Ovary (tissue), 9 donors: ENCODE results near the gene MDFI. TPM values are rescaled to one million over a fixed set of nuclear protein-coding genes. Genes with fewer than 3 reads are reported as not detected.
"Not testable (repeated sequence)": the region's sequence is repeated elsewhere in the genome, so short reads cannot be mapped to it uniquely, and the experiment has no call there.

Experiments used
- DNase-seq, 5 donors: peaks; one replicate each; pipeline ENCODE4 v3.0.0-alpha.2; 2019 to 2020
- H3K27ac ChIP-seq, 2 donors: fragments of 200-600 bp; one replicate each; pipeline versions ENCODE4 v1.5.1 to v1.8.0; 2019 to 2022
- H3K27me3 ChIP-seq: fragments of 200-600 bp; one replicate; pipeline ENCODE4 v1.8.0; 2022
- H3K36me3 ChIP-seq: fragments of 200-600 bp; sonication (generic); one replicate; pipeline ENCODE4 v1.5.1; 2019
- H3K4me1 ChIP-seq: one replicate; pipeline ENCODE4 v1.8.1; 2013; ENCODE audit warnings: mild to moderate bottlenecking, moderate library complexity; ENCODE audit not compliant: insufficient read depth
- H3K4me3 ChIP-seq: fragments of 200-600 bp; sonication (generic); one replicate; pipeline ENCODE4 v1.5.1; 2017
- H3K9me3 ChIP-seq, 2 donors: fragments of 200-600 bp in 1 of 2; sonication (generic) in 1 of 2; one replicate each; pipeline versions ENCODE4 v1.5.1 to v1.8.1; 2013 to 2019; ENCODE audit warnings: mild to moderate bottlenecking in 1 of 2, moderate library complexity in 1 of 2
- EP300 ChIP-seq: sonication (generic); formaldehyde crosslinking; IDR thresholded peaks from one replicate; pipeline ENCODE4 v1.6.1; 2017; ENCODE audit warnings: antibody characterized with exemption
- POLR2A ChIP-seq: fragments of 450-650 bp; IDR thresholded peaks from one replicate; pipeline ENCODE4 v1.6.1; 2017; ENCODE audit warnings: antibody characterized with exemption, mild to moderate bottlenecking, moderate library complexity
- WGBS, 3 donors: extraction: QIAGEN DNeasy Blood & Tissue Kit in 1 of 3; methylation state at CpG; one replicate each; pipeline versions ENCODE4 v1.1.5 to v1.1.7; 2013 to 2017; 5-methylcytosine and 5-hydroxymethylcytosine counted together
- intact Hi-C, 4 donors: fragments of 100-400 bp; cut with DNase I; formaldehyde crosslinking; loops; one replicate each; pipeline versions ENCODE4 v1.11.0 to v1.15.1; 2022 to 2023
- polyA plus RNA-seq, 2 donors: library from polyadenylated mRNA; stranded (reverse); fragments of 200-250 nt in 1 of 2; fragments of 350-450 nt in 1 of 2; fragmentation: Illumina TruSeq in 1 of 2; extraction: RNeasy Lipid Tissue Mini Kit (QIAGEN cat#74804) in 1 of 2; gene quantifications; one replicate each; pipeline ENCODE4 v1.2.3, GENCODE V29; 2013 to 2014
- total RNA-seq, 7 donors: library from RNA; depleted of rRNA in 2 of 7; stranded (reverse); fragments of >200 nt in 2 of 7; fragmentation: NEBNext Ultra II Directional in 3 of 7; extraction: Animal tissue kit (Norgen Biotek cat#: 25700) in 3 of 7; gene quantifications; one replicate each; pipeline versions ENCODE4 v1.1.0 to v1.2.4, GENCODE V29; 2016 to 2023
- TF ChIP-seq, protein P1 (sequence below), 3 donors: fragments of 450-650 bp in 2 of 3; fragments of 200-600 bp in 1 of 3; IDR thresholded peaks; one replicate each; pipeline versions ENCODE4 v1.5.1 to v1.8.0; 2016 to 2022; ENCODE audit warnings: antibody characterized with exemption in 3 of 3, mild to moderate bottlenecking in 1 of 3
- donor health status: DM: no; HTN: no; CAD: no; lungs with moderate emphysema.
- donor health status: DM: no; HTN: no; CAD: no.
- donor health status: Bipolar disorder and iron deficiency.
- donor health status: DM: yes; HTN: yes; CAD: no.
- donor health status: DM: no; HTN: no; CAD: no.
- donor health status: DM: yes; HTN: yes; CAD: no.

Gene MDFI
- total and polyA plus RNA-seq, 9 donors, result 3.8 to 24.4 (median 20.4) TPM

DNA sequence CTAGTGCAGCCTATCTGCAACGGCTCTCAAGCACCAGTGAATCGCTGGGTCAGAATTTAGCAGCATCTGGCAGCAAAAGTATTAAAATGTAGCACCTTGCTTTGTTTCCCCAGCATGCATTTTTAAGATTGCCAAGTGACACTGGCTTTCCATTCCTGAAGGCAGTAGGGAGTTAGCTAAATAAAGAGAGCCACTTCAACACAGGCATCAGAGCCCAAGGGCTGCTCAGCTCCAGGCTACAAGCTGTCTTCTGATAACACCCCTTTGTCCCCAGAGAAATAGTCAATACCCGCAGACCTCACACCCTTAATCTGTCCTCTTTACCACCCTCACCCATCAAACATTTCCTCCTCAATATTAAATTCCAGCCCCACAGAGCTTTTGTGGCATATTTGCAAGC, 19.7 kb upstream of the MDFI start:
- no peak for DNase-seq
- H3K4me1 ChIP-seq, result no peaks in the 10 kb centered on the region
- no peaks in the 10 kb centered on the region for H3K36me3 ChIP-seq
- no peak overlapping the region for H3K27ac ChIP-seq
- no peaks in the 10 kb centered on the region for H3K27me3 ChIP-seq
- peaks cover 0 to 5% of the 10 kb centered on the region in 2 donors for H3K9me3 ChIP-seq
- 71 to 85% (median 72%) methylated on average over 3 of the region's 3 CpGs for WGBS, 3 donors
- TF ChIP-seq, protein P1, sequence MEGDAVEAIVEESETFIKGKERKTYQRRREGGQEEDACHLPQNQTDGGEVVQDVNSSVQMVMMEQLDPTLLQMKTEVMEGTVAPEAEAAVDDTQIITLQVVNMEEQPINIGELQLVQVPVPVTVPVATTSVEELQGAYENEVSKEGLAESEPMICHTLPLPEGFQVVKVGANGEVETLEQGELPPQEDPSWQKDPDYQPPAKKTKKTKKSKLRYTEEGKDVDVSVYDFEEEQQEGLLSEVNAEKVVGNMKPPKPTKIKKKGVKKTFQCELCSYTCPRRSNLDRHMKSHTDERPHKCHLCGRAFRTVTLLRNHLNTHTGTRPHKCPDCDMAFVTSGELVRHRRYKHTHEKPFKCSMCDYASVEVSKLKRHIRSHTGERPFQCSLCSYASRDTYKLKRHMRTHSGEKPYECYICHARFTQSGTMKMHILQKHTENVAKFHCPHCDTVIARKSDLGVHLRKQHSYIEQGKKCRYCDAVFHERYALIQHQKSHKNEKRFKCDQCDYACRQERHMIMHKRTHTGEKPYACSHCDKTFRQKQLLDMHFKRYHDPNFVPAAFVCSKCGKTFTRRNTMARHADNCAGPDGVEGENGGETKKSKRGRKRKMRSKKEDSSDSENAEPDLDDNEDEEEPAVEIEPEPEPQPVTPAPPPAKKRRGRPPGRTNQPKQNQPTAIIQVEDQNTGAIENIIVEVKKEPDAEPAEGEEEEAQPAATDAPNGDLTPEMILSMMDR (IDR thresholded peaks at IDR 0.05), result no peak
- TF ChIP-seq POLR2A (no peak), EP300 (no peak)
- intact Hi-C loops, result no loop called here
- H3K4me3 ChIP-seq, result no peak overlapping the region

DNA sequence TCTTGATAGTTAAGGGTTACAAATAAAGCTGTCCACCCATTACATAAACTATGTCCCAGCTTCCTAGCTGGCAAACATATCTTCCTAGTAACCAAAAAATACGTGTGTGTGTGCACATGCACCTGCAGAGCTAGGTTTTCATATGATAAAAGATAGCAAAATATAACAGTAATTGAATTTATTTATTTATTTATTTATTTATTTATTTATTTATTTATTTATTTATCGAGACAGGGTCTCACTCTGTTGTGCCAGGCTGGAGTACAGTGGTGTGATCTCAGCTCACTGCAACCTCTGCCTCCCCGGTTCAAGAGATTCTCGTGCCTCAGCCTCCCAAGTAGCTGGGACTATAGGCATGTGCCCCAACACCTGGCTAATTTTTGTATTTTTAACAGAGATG, 19.1 kb upstream of the MDFI start:
- H3K4me1 ChIP-seq, H3K27ac ChIP-seq, H3K27me3 ChIP-seq, H3K36me3 ChIP-seq, intact Hi-C loops, DNase-seq, H3K4me3 ChIP-seq, H3K9me3 ChIP-seq: not testable (repeated sequence)
- WGBS, 3 donors, result 72 to 78% (median 77%) methylated on average over 4 of the region's 4 CpGs

DNA sequence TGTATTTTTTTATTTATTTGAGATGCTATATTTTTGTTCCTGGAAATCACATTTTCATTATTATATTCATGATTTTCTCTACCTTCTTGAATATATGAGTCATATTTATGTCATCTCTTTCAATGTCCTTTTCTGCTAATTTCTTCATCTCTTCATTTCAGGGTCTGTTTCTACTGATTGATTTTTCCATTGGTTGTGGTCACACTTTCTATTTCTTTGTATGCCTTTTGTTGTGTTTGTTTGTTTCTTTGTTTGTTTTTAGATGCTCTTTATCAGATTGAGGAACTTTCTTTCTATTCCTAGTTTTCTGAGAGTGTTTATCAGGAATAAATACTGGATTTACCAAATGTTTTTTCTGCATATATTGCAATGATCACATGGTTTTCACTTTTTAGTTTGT, 16.9 kb upstream of the MDFI start:
- intact Hi-C loops, result no loop called here
- no peak overlapping the region for H3K4me3 ChIP-seq
- H3K27ac ChIP-seq, result no peak overlapping the region
- H3K27me3 ChIP-seq, result no peaks in the 10 kb centered on the region
- H3K36me3 ChIP-seq, result no peaks in the 10 kb centered on the region
- peaks cover 0 to 5% of the 10 kb centered on the region in 2 donors for H3K9me3 ChIP-seq
- TF ChIP-seq EP300, result no peak
- no peak for TF ChIP-seq POLR2A
- TF ChIP-seq, protein P1 (IDR thresholded peaks at IDR 0.05), result no peak
- DNase-seq, result no peak
- H3K4me1 ChIP-seq, result no peaks in the 10 kb centered on the region

DNA sequence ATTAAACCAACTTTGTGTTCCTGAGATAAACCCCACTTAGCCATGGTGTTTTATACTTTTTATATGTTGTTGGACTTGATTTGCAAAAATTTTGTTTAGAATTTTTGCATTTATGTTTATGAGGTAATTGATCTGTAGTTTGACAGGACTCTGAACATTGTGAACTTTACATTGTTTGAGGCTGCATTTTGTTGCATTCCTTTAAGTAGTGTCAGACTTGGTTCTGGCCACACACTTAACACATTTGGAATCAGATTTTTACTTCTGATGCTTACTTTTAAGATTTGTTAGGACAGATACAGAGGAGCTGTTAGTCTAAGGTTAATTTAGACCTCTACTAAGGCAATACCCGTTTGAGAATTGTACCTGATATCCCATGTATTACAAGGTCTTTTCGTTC, 16.5 kb upstream of the MDFI start:
- H3K27ac ChIP-seq, result no peak overlapping the region
- H3K9me3 ChIP-seq, result peaks cover 0 to 5% of the 10 kb centered on the region in 2 donors
- no peak for TF ChIP-seq EP300
- TF ChIP-seq POLR2A, result no peak
- TF ChIP-seq, protein P1 (IDR thresholded peaks at IDR 0.05), result no peak
- WGBS, 3 donors, result 30 to 59% (median 53%) methylated on average over 2 of the region's 2 CpGs
- no peak for DNase-seq
- no peaks in the 10 kb centered on the region for H3K36me3 ChIP-seq
- intact Hi-C loops, result no loop called here
- H3K4me1 ChIP-seq, result no peaks in the 10 kb centered on the region
- no peak overlapping the region for H3K4me3 ChIP-seq
- H3K27me3 ChIP-seq, result no peaks in the 10 kb centered on the region

DNA sequence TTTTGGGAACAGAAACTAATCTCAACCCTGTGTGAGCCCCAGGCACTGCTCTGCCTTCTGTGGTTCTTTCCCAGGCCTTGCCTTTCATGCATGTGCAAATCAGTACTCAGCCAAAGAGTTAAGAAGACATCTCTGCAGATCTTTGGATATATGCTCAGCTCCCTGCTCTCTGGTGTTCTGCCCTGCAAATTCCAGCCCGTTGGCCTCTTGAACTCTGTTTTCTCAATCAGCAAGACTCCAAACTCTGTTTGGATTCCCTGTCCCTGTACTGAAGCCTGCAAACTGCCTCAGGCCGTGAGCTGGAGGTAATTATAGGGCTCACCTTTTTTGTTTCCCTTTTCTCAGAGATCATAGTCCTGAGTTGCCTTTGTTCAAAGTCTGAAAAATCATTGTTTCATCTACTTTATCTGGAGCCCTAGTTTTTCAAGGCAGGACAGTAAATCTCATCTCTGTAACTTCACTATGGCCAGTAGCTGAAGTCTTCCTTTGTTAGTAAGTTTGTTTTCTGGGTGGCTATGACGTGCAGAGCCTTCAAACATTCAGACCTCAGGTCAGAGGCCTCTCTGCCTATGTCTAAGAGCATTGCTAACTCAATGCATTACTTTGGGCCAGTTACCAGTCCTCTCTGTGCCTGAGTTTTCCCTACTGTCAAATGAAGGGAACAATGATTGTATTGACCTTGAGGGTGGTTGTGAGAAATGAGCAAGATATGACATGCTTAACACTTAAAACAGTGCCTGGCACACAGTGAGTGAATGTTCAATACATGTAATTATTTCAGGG, 15.9 kb upstream of the MDFI start:
- no peaks in the 10 kb centered on the region for H3K27me3 ChIP-seq
- no peaks in the 10 kb centered on the region for H3K4me1 ChIP-seq
- no peak for DNase-seq
- no peak for TF ChIP-seq EP300
- no peak for TF ChIP-seq POLR2A
- TF ChIP-seq, protein P1 (IDR thresholded peaks at IDR 0.05), result no peak
- no peak overlapping the region for H3K4me3 ChIP-seq
- WGBS, 3 donors, result 44 to 55% (median 48%) methylated on average over 3 of the region's 3 CpGs
- no peak overlapping the region for H3K27ac ChIP-seq
- intact Hi-C loops, result no loop called here
- no peaks in the 10 kb centered on the region for H3K36me3 ChIP-seq
- peaks cover 0 to 5% of the 10 kb centered on the region in 2 donors for H3K9me3 ChIP-seq
